T-helper 1 cell (primary cell): ENCODE results near the gene NOL3.

Experiments used
- DNase-seq, 5 donors: peaks; one replicate each; pipeline ENCODE4 v3.0.0-alpha.2; 2012 to 2020

The NOL3 gene

DNA sequence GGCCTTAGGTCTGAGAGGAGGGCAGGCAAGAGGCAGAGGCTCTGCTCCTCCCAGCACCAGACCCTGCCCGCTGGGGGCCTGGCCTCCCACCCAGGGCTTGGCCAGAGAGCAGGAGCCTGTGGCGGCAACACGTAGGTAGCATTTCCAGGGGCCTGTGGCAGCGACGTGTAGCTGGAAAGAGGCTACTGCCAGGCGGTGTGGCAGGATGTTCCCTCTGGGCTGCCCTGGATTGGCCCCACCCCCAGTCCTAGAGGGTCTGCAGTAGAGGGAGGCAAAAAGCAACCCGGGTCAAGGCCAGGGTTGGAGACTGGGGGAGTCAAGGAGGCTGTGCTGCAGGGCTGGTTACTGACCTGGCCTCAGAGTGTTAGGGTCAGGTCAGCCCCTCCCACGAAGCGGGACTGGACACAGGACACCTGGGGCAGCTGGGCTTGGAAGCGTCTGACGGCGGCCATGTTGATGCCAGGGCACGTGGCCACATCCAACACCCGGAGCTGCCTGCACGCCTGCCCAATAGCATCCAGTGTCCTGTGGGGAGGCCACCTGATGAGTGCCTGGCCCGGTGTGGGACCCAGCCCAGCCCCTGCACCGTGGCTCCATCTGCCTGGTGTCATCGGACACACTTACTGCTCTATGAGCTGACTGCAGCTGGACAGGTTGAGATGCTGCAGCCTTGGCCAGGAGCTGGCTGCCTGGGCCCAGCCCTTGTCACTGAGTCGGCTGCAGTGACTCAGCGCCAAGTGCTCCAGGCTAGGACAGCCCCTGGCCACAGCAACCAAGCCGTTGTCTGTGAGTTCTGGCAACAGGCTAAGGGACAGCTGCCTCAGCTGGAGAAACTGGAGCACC lies 37.1 kb downstream of the NOL3 start:
- DNase-seq = no peak

DNA sequence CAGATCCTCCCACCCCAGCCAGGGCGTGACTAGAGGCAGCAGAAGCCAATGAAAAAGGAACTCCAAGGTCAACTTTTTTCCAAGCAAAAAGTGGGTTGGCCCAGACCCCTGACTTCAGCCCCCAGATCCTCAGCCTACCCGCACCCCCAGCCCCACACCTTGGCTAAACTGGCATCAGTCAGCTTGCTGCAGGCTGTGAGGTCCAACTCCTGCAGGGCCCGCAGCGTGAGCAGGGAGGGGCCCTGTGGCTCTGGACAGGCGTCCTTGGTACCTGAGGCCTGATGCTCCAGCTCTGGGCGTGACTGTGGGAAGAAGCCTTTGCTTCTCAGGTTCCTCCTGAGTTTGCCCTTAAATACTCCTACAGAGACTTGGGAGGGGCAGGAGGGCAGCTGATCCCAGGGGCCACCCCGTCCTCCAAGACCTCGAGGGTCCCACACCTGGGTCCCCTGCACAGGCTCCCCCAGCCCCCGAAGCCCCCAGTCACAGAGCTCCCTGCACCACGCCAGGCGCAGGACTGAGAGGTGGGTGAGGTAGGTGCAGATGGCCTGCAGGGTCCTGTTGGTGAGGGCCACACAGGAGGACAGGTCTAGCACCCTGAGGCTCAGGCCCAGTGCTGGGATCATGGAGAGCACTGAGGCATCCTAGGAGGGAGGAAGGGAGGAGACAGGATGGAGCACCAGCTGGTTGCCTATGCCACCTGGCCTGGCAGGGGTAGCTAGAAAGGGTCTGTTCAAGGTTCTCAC lies 38.0 kb downstream of the NOL3 start:
- DNase-seq = no peak

DNA sequence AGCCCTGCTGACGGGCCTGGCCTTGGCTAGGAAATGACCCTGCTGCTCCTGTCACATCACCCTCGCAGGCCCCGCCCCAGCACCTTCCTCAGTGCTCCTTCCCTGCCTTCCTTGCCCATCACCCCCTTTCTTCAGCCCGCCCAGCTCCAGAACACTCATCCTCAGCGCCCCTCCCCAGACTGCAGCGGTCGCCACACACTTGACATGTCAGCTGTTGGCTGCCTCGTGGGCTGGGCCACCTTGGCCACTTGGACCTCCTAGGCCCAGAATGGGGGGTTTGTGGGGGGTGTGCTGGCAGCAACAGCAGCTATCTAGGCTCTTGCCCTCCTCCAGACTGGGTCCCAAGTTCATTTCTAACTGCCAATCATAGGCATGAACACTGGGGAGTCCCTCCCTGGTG lies 39.2 kb downstream of the NOL3 start:
- no peak for DNase-seq

DNA sequence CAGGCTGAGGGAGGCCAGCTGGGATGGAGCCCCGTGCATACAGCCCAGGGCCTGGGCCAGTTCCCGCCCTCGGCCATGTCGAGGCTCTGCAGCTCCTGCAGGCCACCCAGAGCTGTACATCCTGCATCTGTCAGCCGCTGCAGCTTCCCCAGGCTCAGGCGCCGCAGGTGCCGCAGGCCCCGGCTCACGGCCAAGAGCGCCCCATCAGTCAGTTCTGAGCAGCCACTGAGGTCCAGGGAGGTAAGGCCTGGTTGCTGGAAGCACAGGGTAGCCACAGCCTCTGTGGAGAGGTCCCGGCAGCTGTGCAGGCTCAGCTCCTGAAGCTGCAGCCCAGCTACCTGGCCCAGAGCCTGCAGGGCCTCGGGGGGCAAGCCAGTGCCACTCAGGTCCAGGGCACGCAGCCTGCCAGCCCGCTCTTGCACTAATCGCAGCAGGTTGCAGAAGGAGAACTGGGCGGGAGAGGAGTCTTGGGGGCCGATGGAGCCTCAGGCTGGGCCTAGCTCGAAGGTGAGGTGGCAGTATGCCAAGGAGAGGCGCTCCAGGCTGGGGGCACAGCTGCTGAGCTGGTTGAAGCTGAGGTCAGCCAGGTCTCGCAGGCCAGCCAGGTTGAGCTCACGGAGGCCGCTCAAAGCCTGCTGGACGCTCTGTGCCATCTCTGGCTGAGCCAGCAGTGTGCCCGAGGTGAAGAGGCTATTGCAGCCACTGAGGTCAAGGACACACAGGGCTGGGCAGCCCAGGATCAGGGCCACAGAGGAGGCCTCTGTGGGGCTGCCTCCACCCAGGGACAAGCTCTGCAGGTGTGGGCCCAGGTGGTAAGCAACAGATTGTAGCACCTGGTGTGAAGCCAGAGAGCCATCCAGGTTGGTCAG lies 40.0 kb downstream of the NOL3 start:
- DNase-seq = no peak

DNA sequence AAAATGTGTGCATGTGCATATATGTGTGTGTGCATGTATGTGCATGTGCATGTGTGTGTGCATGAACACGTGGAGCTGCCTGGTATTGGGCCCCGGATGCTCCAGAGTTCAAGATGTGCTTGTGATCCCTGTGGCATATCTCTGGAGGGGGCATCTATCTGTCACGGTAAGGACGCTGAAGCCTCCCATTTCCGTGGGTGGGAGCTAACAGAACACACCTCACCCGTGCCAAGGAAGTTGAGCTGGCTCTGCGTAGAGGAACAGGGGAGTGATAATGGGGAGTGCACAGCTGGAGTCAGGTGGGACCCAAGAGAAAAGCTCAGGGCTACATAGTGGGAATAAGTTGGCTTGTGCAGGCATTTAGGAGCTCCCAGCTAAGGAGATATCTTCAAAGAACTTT lies 41.3 kb downstream of the NOL3 start:
- no peak for DNase-seq

DNA sequence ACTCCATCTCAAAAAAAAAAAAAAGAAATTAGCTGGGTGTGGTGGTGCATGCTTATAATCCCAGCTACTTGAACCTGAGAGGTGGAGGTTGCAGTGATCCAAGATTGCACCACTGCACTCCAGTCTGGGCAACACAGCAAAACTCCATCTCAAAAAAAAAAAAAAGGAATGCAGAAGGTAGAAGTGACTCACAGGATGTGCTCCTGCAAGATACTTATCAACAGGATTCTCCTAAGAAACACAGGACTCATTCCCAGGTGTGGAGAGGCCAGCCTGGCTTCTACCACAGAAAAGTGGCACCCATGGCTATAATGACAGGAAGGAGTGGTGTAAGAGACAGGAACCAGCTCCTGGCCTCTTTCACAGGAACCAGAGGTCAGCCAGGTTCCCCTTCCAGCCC lies 42.4 kb downstream of the NOL3 start:
- no peak for DNase-seq

DNA sequence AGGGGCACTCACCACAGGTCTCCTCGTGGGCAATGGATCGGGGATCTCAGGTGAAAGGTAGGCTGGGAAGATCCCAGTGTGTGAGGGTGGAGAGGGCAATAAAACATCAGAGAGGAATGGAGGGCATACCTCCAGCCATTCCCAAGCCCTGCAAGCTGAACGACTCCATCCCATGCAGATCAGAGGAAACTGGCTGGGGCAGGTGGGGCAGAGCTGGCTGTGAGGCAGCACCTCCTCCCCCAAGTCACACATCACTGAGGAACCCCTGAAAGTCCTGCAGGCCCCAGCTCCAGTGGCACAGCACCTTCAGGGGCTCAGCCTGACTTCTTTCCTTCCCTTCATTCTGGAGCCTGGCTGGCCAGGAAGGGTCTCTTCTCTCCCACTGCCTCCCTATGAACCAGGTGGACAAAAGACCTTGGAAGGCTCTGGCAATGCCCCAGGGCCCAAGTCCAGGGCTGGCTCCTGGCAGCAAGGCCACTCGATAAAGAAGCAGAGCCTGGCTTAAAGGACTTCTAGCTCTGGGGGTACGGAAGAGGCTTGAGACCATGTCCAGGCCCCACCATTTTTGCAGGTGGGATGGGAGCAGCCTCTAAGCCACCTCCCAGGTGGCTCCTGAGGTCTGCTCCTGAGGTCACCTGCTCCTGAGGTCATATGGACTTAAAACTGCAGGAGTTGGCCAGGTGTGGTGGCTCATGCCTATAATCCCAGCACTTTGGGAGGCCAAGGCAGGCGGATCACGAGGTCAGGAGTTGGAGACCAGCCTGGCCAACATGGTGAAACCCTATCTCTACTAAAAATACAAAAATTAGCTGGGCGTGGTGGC lies 43.1 kb downstream of the NOL3 start:
- DNase-seq = no peak

DNA sequence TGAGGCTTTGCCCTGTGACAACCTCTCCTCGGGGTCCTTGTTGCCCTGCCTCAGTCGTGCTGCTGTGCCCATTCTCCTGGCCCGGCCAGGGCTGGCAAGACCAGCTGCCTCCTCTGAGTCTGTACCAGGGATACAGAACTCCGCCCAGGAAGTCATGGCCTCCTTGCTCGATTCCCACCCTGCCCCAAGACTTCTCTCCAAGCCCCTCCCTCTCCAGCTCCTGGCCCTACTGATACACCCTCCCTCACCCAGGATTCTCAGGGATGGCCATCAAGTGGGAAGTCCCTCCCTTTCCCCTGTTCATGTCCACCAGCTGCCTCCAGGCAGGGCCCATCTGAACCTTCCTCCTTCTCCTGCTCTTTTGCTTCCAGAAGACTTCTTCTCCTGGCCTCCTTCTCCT lies 45.4 kb downstream of the NOL3 start:
- no peak for DNase-seq

DNA sequence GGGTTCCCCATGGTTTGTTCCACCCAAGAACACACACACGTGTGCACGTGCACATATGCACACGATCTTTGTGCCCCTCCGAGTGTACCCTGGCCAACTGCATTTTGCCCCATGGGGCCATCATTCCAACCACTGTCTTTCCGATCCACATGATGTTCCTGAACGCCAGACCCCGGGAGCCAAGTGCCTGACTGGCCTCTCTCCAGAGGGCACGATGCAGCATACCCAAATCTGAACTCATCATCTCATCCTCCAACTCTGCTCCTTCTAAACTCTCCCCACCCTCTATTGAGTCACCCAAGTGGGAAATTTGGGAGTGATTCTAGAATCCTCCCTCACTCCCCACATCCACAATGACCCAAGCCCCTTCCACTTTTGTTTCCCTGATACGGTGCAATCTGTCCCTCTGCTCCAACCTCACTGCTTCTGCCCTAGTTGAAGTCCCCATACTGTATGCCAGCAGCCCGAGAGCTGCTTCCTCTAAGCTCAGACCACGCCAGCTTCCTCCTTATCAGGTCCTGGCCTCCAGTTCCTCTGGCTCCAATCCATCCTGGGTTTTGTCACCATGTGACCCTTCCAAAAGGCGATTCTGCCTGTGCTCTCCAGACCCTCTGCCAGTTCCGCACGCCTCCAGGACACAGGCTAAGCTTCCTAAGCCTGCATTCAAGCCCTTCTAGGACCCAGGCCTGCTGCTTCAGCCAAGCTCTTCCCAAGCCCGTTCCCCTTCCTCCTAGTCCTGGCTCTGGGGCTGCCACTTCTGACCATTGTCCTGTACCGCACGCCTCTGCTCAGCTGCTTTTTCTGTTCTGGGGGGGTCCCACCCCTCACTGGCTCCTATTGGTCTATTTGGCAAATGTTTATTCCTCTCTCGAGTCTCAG lies 46.5 kb downstream of the NOL3 start:
- DNase-seq = no peak

DNA sequence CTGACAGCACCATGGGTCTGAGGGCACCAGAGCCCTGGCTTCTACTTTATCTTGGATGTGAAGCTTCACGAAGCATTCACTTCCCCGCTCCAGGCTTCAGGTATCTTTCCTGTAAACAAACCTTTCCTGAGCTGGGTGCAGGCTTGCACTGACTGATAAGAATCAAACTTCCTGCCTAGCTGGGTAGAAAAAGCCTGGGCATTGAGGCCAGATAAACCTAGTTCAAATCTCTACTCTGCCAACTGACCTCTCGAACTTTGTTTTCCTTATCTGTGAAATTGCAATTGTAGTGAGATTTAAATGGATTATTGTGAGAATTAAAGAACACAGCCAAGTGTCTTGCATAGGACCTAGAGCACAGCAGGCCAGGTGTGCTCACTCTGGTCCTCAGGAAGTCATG lies 53.7 kb downstream of the NOL3 start:
- no peak for DNase-seq
